Liver (tissue), 9 donors: ENCODE results near the gene CLCN1. TPM values are rescaled to one million over a fixed set of nuclear protein-coding genes. Genes with fewer than 3 reads are reported as not detected.

ENCODE experiments used
- DNase-seq: peaks from one replicate; pipeline ENCODE4 v3.0.0-alpha.2; 2017; ENCODE audit warnings: low spot score
- H3K27ac ChIP-seq, 2 donors: one replicate each; pipeline ENCODE4 v1.7.0; 2013; ENCODE audit warnings: inconsistent platforms in 2 of 2, low read length in 2 of 2, control low read depth in 1 of 2, low read depth in 1 of 2, mild to moderate bottlenecking in 1 of 2
- H3K27me3 ChIP-seq, 4 donors: one replicate each; pipeline versions ENCODE4 v1.6.1 to v1.7.0; 2013; ENCODE audit warnings: low read length in 3 of 4, inconsistent platforms in 1 of 4, mild to moderate bottlenecking in 1 of 4, moderate library complexity in 1 of 4; ENCODE audit not compliant: control insufficient read depth in 4 of 4, insufficient read depth in 4 of 4
- H3K36me3 ChIP-seq, 4 donors: one replicate each; pipeline versions ENCODE4 v1.6.1 to v1.7.0; 2013; ENCODE audit warnings: low read length in 3 of 4, mild to moderate bottlenecking in 3 of 4, low read depth in 1 of 4, moderate library complexity in 1 of 4; ENCODE audit not compliant: control insufficient read depth in 4 of 4, insufficient read depth in 3 of 4
- H3K4me1 ChIP-seq, 4 donors: one replicate each; pipeline versions ENCODE4 v1.6.1 to v1.7.0; 2013; ENCODE audit warnings: low read length in 3 of 4, mild to moderate bottlenecking in 3 of 4, moderate library complexity in 1 of 4; ENCODE audit not compliant: control insufficient read depth in 4 of 4, insufficient read depth in 4 of 4
- H3K4me3 ChIP-seq, 3 donors: one replicate each; pipeline versions ENCODE4 v1.6.1 to v1.7.0; 2013; ENCODE audit warnings: low read length in 3 of 3, control low read depth in 1 of 3, low read depth in 1 of 3, mild to moderate bottlenecking in 1 of 3
- H3K9ac ChIP-seq, 2 donors: one replicate each; pipeline ENCODE4 v1.7.0; 2013; ENCODE audit warnings: low read length in 2 of 2, mild to moderate bottlenecking in 2 of 2, moderate library complexity in 2 of 2, control low read depth in 1 of 2, low read depth in 1 of 2
- H3K9me3 ChIP-seq, 4 donors: one replicate each; pipeline versions ENCODE4 v1.6.1 to v1.7.0; 2013; ENCODE audit warnings: low read length in 3 of 4; ENCODE audit not compliant: control insufficient read depth in 4 of 4
- FOXA1 ChIP-seq: IDR thresholded peaks from 2 replicates; pipeline ENCODE4 v1.6.1; 2016; ENCODE audit warnings: antibody characterized with exemption
- FOXA2 ChIP-seq: IDR thresholded peaks from 2 replicates; pipeline ENCODE4 v1.6.1; 2016; ENCODE audit warnings: antibody characterized with exemption
- GABPA ChIP-seq, 2 donors: IDR thresholded peaks in 1 of 2; conservative IDR thresholded peaks in 1 of 2; 2 replicates each; pipeline ENCODE4 v1.6.1; 2016; ENCODE audit warnings: antibody characterized with exemption in 2 of 2, mild to moderate bottlenecking in 1 of 2, moderate library complexity in 1 of 2
- HNF4A ChIP-seq, 2 donors: conservative IDR thresholded peaks; 2 replicates each; pipeline ENCODE4 v1.6.1; 2016; ENCODE audit warnings: antibody characterized with exemption in 2 of 2, mild to moderate bottlenecking in 2 of 2
- HNF4G ChIP-seq: IDR thresholded peaks from 2 replicates; pipeline ENCODE4 v1.6.1; 2016; ENCODE audit warnings: antibody characterized with exemption
- JUND ChIP-seq, 2 donors: IDR thresholded peaks; 2 replicates each; pipeline ENCODE4 v1.6.1; 2016; ENCODE audit warnings: antibody characterized with exemption in 2 of 2
- NR2F2 ChIP-seq: IDR thresholded peaks from 2 replicates; pipeline ENCODE4 v1.6.1; 2016; ENCODE audit warnings: antibody characterized with exemption
- RAD21 ChIP-seq, 2 donors: IDR thresholded peaks; 2 replicates each; pipeline ENCODE4 v1.6.1; 2016; ENCODE audit warnings: antibody characterized with exemption in 2 of 2, mild to moderate bottlenecking in 2 of 2
- RXRA ChIP-seq, 2 donors: IDR thresholded peaks; 2 replicates each; pipeline ENCODE4 v1.6.1; 2017 to 2018; ENCODE audit warnings: antibody characterized with exemption in 2 of 2, mild to moderate bottlenecking in 1 of 2
- TAF1 ChIP-seq: conservative IDR thresholded peaks from 2 replicates; pipeline ENCODE4 v1.6.1; 2016; ENCODE audit warnings: antibody characterized with exemption, mild to moderate bottlenecking
- YY1 ChIP-seq: IDR thresholded peaks from 2 replicates; pipeline ENCODE4 v1.6.1; 2016; ENCODE audit warnings: antibody characterized with exemption, mild to moderate bottlenecking
- WGBS: extraction: QIAGEN DNeasy Blood & Tissue Kit; methylation state at CpG from one replicate; pipeline ENCODE4 v1.1.7; 2013; 5-methylcytosine and 5-hydroxymethylcytosine counted together
- polyA plus RNA-seq, 2 donors: library from polyadenylated mRNA; stranded (reverse) in 1 of 2; unstranded in 1 of 2; fragments of 200-250 nt in 1 of 2; fragments of >200 nt in 1 of 2; fragmentation: Nextera tagmentation in 1 of 2; extraction: Ambion mirVana in 1 of 2; gene quantifications; one replicate each; pipeline versions ENCODE4 v1.2.1 to v1.2.3, GENCODE V29; 2013 to 2015
- total RNA-seq, 2 donors: library from RNA; depleted of rRNA; stranded (reverse); fragments of >200 nt; gene quantifications; one replicate each; pipeline ENCODE4 v1.2.3, GENCODE V29; 2014
- TF ChIP-seq, protein P1 (sequence below): IDR thresholded peaks from 2 replicates; pipeline ENCODE4 v1.6.1; 2016; ENCODE audit warnings: antibody characterized with exemption
- TF ChIP-seq, protein P2 (sequence below): fragments of 150-350 bp; IDR thresholded peaks from 2 replicates; pipeline ENCODE4 v1.5.1; 2017; ENCODE audit warnings: improper control_type of control experiment, low read depth, low read length; ENCODE audit not compliant: missing input control
- TF ChIP-seq, protein P3 (sequence below): IDR thresholded peaks from 2 replicates; pipeline ENCODE4 v1.6.1; 2016; ENCODE audit warnings: antibody characterized with exemption
- TF ChIP-seq, protein P4 (sequence below): IDR thresholded peaks from 2 replicates; pipeline ENCODE4 v1.6.1; 2016; ENCODE audit warnings: antibody characterized with exemption
- TF ChIP-seq, protein P5 (sequence below): IDR thresholded peaks from 2 replicates; pipeline ENCODE4 v1.6.1; 2016; ENCODE audit warnings: antibody characterized with exemption, mild to moderate bottlenecking
- donor health status: healthy.
- donor health status: healthy.
- donor health status: healthy.
- donor health status: healthy.
- donor health status: healthy.

The CLCN1 gene
- total and polyA plus RNA-seq, 4 donors = 0.01 to 0.08 TPM; not detected in 2

DNA sequence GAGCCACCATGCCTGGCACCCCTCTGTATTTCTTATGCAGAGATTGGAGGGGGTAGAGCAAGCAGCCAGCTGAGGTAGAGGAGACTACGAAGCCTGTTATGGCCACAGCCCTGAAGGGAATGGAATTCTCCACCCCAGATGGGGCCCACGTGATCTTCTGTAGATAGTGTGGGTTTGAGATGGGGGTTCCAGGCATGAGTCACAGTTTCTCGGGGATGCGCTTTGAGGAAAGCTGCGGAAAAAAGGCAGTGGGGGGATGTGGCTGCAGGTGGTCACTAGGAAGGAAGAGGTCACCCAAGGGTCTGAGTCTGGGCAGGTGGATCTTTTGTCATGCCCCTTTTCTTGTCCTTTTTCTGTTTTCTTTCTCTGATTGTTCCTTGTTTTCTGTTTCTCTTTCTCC, 35.1 kb downstream of the CLCN1 start:
- TF ChIP-seq, protein P1, sequence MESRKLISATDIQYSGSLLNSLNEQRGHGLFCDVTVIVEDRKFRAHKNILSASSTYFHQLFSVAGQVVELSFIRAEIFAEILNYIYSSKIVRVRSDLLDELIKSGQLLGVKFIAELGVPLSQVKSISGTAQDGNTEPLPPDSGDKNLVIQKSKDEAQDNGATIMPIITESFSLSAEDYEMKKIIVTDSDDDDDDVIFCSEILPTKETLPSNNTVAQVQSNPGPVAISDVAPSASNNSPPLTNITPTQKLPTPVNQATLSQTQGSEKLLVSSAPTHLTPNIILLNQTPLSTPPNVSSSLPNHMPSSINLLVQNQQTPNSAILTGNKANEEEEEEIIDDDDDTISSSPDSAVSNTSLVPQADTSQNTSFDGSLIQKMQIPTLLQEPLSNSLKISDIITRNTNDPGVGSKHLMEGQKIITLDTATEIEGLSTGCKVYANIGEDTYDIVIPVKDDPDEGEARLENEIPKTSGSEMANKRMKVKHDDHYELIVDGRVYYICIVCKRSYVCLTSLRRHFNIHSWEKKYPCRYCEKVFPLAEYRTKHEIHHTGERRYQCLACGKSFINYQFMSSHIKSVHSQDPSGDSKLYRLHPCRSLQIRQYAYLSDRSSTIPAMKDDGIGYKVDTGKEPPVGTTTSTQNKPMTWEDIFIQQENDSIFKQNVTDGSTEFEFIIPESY = no peak
- TF ChIP-seq TAF1 = no peak
- TF ChIP-seq NR2F2 = no peak
- TF ChIP-seq FOXA2 = no peak
- TF ChIP-seq, protein P2, sequence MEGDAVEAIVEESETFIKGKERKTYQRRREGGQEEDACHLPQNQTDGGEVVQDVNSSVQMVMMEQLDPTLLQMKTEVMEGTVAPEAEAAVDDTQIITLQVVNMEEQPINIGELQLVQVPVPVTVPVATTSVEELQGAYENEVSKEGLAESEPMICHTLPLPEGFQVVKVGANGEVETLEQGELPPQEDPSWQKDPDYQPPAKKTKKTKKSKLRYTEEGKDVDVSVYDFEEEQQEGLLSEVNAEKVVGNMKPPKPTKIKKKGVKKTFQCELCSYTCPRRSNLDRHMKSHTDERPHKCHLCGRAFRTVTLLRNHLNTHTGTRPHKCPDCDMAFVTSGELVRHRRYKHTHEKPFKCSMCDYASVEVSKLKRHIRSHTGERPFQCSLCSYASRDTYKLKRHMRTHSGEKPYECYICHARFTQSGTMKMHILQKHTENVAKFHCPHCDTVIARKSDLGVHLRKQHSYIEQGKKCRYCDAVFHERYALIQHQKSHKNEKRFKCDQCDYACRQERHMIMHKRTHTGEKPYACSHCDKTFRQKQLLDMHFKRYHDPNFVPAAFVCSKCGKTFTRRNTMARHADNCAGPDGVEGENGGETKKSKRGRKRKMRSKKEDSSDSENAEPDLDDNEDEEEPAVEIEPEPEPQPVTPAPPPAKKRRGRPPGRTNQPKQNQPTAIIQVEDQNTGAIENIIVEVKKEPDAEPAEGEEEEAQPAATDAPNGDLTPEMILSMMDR = no peak
- TF ChIP-seq, protein P3, sequence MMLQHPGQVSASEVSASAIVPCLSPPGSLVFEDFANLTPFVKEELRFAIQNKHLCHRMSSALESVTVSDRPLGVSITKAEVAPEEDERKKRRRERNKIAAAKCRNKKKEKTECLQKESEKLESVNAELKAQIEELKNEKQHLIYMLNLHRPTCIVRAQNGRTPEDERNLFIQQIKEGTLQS = no peak
- TF ChIP-seq FOXA1 = no peak
- TF ChIP-seq GABPA (IDR thresholded peaks at IDR 0.05 in 1 of 2, conservative IDR thresholded peaks at IDR 0.05 in 1 of 2) = no peak
- TF ChIP-seq, protein P4, sequence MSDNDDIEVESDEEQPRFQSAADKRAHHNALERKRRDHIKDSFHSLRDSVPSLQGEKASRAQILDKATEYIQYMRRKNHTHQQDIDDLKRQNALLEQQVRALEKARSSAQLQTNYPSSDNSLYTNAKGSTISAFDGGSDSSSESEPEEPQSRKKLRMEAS = no peak
- TF ChIP-seq, protein P5, sequence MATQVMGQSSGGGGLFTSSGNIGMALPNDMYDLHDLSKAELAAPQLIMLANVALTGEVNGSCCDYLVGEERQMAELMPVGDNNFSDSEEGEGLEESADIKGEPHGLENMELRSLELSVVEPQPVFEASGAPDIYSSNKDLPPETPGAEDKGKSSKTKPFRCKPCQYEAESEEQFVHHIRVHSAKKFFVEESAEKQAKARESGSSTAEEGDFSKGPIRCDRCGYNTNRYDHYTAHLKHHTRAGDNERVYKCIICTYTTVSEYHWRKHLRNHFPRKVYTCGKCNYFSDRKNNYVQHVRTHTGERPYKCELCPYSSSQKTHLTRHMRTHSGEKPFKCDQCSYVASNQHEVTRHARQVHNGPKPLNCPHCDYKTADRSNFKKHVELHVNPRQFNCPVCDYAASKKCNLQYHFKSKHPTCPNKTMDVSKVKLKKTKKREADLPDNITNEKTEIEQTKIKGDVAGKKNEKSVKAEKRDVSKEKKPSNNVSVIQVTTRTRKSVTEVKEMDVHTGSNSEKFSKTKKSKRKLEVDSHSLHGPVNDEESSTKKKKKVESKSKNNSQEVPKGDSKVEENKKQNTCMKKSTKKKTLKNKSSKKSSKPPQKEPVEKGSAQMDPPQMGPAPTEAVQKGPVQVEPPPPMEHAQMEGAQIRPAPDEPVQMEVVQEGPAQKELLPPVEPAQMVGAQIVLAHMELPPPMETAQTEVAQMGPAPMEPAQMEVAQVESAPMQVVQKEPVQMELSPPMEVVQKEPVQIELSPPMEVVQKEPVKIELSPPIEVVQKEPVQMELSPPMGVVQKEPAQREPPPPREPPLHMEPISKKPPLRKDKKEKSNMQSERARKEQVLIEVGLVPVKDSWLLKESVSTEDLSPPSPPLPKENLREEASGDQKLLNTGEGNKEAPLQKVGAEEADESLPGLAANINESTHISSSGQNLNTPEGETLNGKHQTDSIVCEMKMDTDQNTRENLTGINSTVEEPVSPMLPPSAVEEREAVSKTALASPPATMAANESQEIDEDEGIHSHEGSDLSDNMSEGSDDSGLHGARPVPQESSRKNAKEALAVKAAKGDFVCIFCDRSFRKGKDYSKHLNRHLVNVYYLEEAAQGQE = no peak
- no peak for TF ChIP-seq RAD21 (IDR thresholded peaks at IDR 0.05)
- TF ChIP-seq JUND (IDR thresholded peaks at IDR 0.05) = no peak
- no peak for TF ChIP-seq YY1
- no peaks in the 10 kb centered on the region for H3K36me3 ChIP-seq
- no peaks in the 10 kb centered on the region for H3K9me3 ChIP-seq
- 92% methylated on average over 5 of the region's 5 CpGs for WGBS
- peaks cover 6 to 12% (median 9%) of the 10 kb centered on the region in 4 donors for H3K4me1 ChIP-seq
- H3K27me3 ChIP-seq = no peaks in the 10 kb centered on the region
- no peak for DNase-seq
- H3K9ac ChIP-seq = no peak overlapping the region
- no peak overlapping the region for H3K27ac ChIP-seq
- H3K4me3 ChIP-seq = no peak overlapping the region

DNA sequence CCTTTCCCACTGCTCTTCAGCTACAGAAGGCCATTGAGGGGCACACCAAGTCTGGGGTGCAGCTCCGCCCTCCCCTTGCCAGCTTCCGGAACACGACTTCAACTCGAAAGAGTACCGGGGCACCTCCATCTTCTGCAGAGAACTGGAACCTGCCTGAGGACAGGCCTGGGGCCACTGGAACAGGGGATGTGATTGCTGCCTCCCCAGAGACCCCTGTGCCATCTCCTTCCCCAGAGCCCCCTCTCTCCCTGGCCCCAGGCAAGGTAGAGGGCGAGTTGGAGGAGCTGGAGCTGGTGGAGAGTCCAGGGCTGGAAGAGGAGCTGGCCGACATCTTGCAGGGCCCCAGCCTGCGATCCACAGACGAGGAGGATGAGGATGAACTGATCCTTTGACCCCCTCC, 35.7 kb downstream of the CLCN1 start:
- Histone ChIP-seq H3K9ac (no peak overlapping the region), H3K4me3 (no peak overlapping the region), H3K27ac (no peak overlapping the region), H3K4me1 (peaks cover 6 to 12% (median 9%) of the 10 kb centered on the region in 4 donors), H3K36me3 (no peaks in the 10 kb centered on the region), H3K9me3 (no peaks in the 10 kb centered on the region), H3K27me3 (no peaks in the 10 kb centered on the region)
- 96% methylated on average over 9 of the region's 9 CpGs for WGBS
- DNase-seq = no peak
- TF ChIP-seq, protein P4 = no peak
- TF ChIP-seq, protein P2 = no peak
- TF ChIP-seq HNF4A (conservative IDR thresholded peaks at IDR 0.05) (no peak), TAF1 (no peak), FOXA1 (no peak), NR2F2 (no peak), RAD21 (IDR thresholded peaks at IDR 0.05) (no peak), GABPA (IDR thresholded peaks at IDR 0.05 in 1 of 2, conservative IDR thresholded peaks at IDR 0.05 in 1 of 2) (no peak), RXRA (IDR thresholded peaks at IDR 0.05) (no peak), FOXA2 (no peak), HNF4G (no peak), YY1 (no peak)
- TF ChIP-seq, protein P3 = no peak
- TF ChIP-seq, protein P5 = no peak
